HepG2 (cell line): Measurements from ENCODE around the gene FOXG1. TPM values are rescaled to one million over a fixed set of nuclear protein-coding genes. Genes with fewer than 3 reads are reported as not detected.

Experiments used
- ATAC-seq: fragments of 200-7000 bp; cut with Tn5 transposase; 3 replicates; pipeline ENCODE4 v1.9.1; 2020; ENCODE audit warnings: mild to moderate bottlenecking, moderate library complexity
- BruUV-seq: library from RNA; stranded (reverse); fragments of 400-500 nt; replicated peaks from 2 replicates; lab custom pipeline; 2021; lab: Mats Ljungman, UMichigan
- CTCF ChIA-PET: fragments of 300-600 bp; formaldehyde crosslinking; extraction: SDS; loops from one replicate; lab custom pipeline; 2021; ENCODE audit warnings: low total read pairs, inconsistent platforms, low intra/inter-chr PET ratio; lab: Yijun Ruan, JAX
- POLR2A ChIA-PET: fragments of 350-600 bp; sonication (Branson Sonifier 250); formaldehyde crosslinking; loops from one replicate; lab custom pipeline; 2020; ENCODE audit warnings: antibody characterized with exemption, inconsistent platforms; lab: Yijun Ruan, JAX
- DNase-seq: peaks from one replicate; pipeline ENCODE4 v3.0.0-alpha.2; 2015; ENCODE audit warnings: low spot score
- FAIRE-seq: peaks from 3 replicates; lab custom pipeline; 2011; peaks lifted over from hg19 to GRCh38; lab: Jason Lieb, UNC
- H2AFZ ChIP-seq: one replicate; pipeline ENCODE4 v1.6.1; 2011; ENCODE audit warnings: low read length, inconsistent platforms
- H3K27ac ChIP-seq: fragments of 300-600 bp; 3 replicates; pipeline ENCODE4 v1.8.0; 2011; ENCODE audit warnings: mixed run types, mild to moderate bottlenecking, mixed read lengths, low read length, inconsistent platforms; ENCODE audit not compliant: insufficient read depth; ENCODE audit errors: extremely low read length
- H3K27me3 ChIP-seq, 2 experiments: fragments of 200-600 bp in 1 of 2; 2 replicates in 1 of 2; 3 replicates in 1 of 2; pipeline versions ENCODE4 v1.6.0 to v1.8.0; 2011; ENCODE audit warnings: low read length in 2 of 2, mild to moderate bottlenecking in 2 of 2, moderate library complexity in 2 of 2, inconsistent platforms in 1 of 2; ENCODE audit not compliant: insufficient read depth in 2 of 2, control insufficient read depth in 1 of 2
- H3K36me3 ChIP-seq, 2 experiments: fragments of 200-600 bp in 1 of 2; replicated peaks in 1 of 2; 2 replicates in 1 of 2; 3 replicates in 1 of 2; pipeline versions ENCODE4 v1.5.1 to v1.8.0; 2011; ENCODE audit warnings: low read length in 2 of 2, inconsistent platforms in 1 of 2; ENCODE audit not compliant: insufficient read depth in 2 of 2, control insufficient read depth in 1 of 2
- H3K4me1 ChIP-seq: 2 replicates; pipeline ENCODE4 v1.5.1; 2012; ENCODE audit warnings: low read length, inconsistent platforms; ENCODE audit not compliant: insufficient read depth
- H3K4me2 ChIP-seq: 2 replicates; pipeline ENCODE4 v1.6.0; 2011; ENCODE audit warnings: low read depth, low read length, inconsistent platforms
- H3K4me3 ChIP-seq, 3 experiments: fragments of 200-600 bp in 1 of 3; sonication (generic), shearing (Covaris generic) in 1 of 3; replicated peaks in 1 of 3; 2 replicates each; pipeline ENCODE4 v1.5.1; 2011 to 2016; ENCODE audit warnings: low read length in 3 of 3, inconsistent platforms in 2 of 3, low read depth in 2 of 3, mild to moderate bottlenecking in 2 of 3, control low read depth in 1 of 3, mixed read lengths in 1 of 3; ENCODE audit not compliant: insufficient read depth in 1 of 3
- H3K79me2 ChIP-seq: one replicate; pipeline ENCODE4 v1.6.1; 2011; ENCODE audit warnings: low read length, inconsistent platforms; ENCODE audit not compliant: insufficient read depth
- H3K9ac ChIP-seq: 2 replicates; pipeline ENCODE4 v1.6.0; 2011; ENCODE audit warnings: mild to moderate bottlenecking, low read depth, low read length, inconsistent platforms; ENCODE audit not compliant: insufficient read depth
- H3K9me3 ChIP-seq: 2 replicates; pipeline ENCODE4 v1.5.1; 2012; ENCODE audit warnings: mild to moderate bottlenecking, low read length
- H4K20me1 ChIP-seq: 2 replicates; pipeline ENCODE4 v1.6.0; 2011; ENCODE audit warnings: inconsistent platforms, mild to moderate bottlenecking, low read length, moderate library complexity; ENCODE audit not compliant: insufficient read depth
- CEBPG ChIP-seq: IDR thresholded peaks from 2 replicates; pipeline ENCODE4 v1.6.1; 2016
- HIVEP1 ChIP-seq: sonication (generic); formaldehyde crosslinking; IDR thresholded peaks from 2 replicates; pipeline ENCODE4 v1.4.0; 2020; ENCODE audit warnings: mild to moderate bottlenecking, missing genetic modification reagents
- HOXA3 ChIP-seq: sonication (generic); formaldehyde crosslinking; IDR thresholded peaks from 2 replicates; pipeline ENCODE4 v1.5.0; 2020; ENCODE audit warnings: missing genetic modification reagents
- MED1 ChIP-seq: sonication (generic); formaldehyde crosslinking; IDR thresholded peaks from 2 replicates; pipeline ENCODE4 v1.4.0; 2020; ENCODE audit warnings: missing genetic modification reagents
- NKX3-1 ChIP-seq: sonication (generic); formaldehyde crosslinking; IDR thresholded peaks from 2 replicates; pipeline ENCODE4 v1.5.0; 2020; ENCODE audit warnings: missing genetic modification reagents
- PHB2 ChIP-seq: fragments of 450-650 bp; IDR thresholded peaks from 2 replicates; pipeline ENCODE4 v1.6.1; 2018; ENCODE audit not compliant: partially characterized antibody
- RBFOX2 ChIP-seq: fragments of 200-400 bp; formaldehyde crosslinking; IDR thresholded peaks from 2 replicates; pipeline ENCODE4 v1.6.1; 2017; ENCODE audit warnings: low read depth, mild to moderate bottlenecking, low read length
- SP1 ChIP-seq, 2 experiments: fragments of 450-650 bp in 1 of 2; sonication (generic) in 1 of 2; formaldehyde crosslinking in 1 of 2; IDR thresholded peaks; 2 replicates each; pipeline versions ENCODE4 v1.4.0 to v1.6.1; 2016 to 2020; ENCODE audit warnings: missing genetic modification reagents in 1 of 2
- ZEB1 ChIP-seq: IDR thresholded peaks from 2 replicates; pipeline ENCODE4 v1.6.1; 2012; ENCODE audit warnings: mild to moderate bottlenecking, low read depth, inconsistent platforms; ENCODE audit not compliant: insufficient replicate concordance
- ZNF652 ChIP-seq: IDR thresholded peaks from 2 replicates; pipeline ENCODE4 v1.6.1; 2016; ENCODE audit warnings: low read depth, borderline replicate concordance
- ZNF772 ChIP-seq: sonication (generic); formaldehyde crosslinking; IDR thresholded peaks from 2 replicates; pipeline ENCODE4 v1.5.0; 2020; ENCODE audit warnings: mild to moderate bottlenecking, missing genetic modification reagents
- WGBS: methylation state at CpG from one replicate; pipeline ENCODE4 v1.1.6; 2017; ENCODE audit warnings: low lambda C conversion rate; 5-methylcytosine and 5-hydroxymethylcytosine counted together
- in situ Hi-C: cut with HindIII; loops from 2 replicates; pipeline ENCODE4 v1.10.0; 2017; ENCODE audit warnings: low pct_unique_long_range_greater_than_20kb; ENCODE audit not compliant: extremely low pct_ligation_motif_present
- intact Hi-C: fragments of 100-400 bp; cut with micrococcal nuclease; formaldehyde crosslinking; loops from one replicate; pipeline ENCODE4 v1.10.0; 2022; ENCODE audit not compliant: unreplicated experiment
- polyA plus RNA-seq, 8 experiments: library from polyadenylated mRNA; depleted of rRNA in 3 of 8; stranded (reverse) in 7 of 8; unstranded in 1 of 8; fragments of >200 nt; fragmentation: Illumina TruSeq in 4 of 8; extraction: Trizol in 4 of 8; gene quantifications; 2 replicates each; pipeline versions ENCODE4 v1.2.1 to v1.2.3, GENCODE V29; 2011 to 2016; ENCODE audit warnings: low read depth in 4 of 8, missing spikeins in 1 of 8, mixed read lengths in 1 of 8; ENCODE audit not compliant: insufficient read depth in 1 of 8
- total RNA-seq, 5 experiments: library from RNA; depleted of rRNA; stranded (reverse); fragments of >200 nt; fragmentation: Illumina TruSeq; extraction: Trizol; gene quantifications; 2 replicates each; pipeline ENCODE4 v1.2.3, GENCODE V29; 2016; ENCODE audit warnings: low read depth in 1 of 5
- TF ChIP-seq, protein P1 (sequence below): sonication (generic); formaldehyde crosslinking; conservative IDR thresholded peaks from 2 replicates; pipeline ENCODE4 v1.8.1; 2023; ENCODE audit warnings: missing genetic modification reagents
- TF ChIP-seq, protein P2 (sequence below): sonication (generic); formaldehyde crosslinking; IDR thresholded peaks from 2 replicates; pipeline ENCODE4 v1.5.0; 2020; ENCODE audit warnings: mild to moderate bottlenecking, missing genetic modification reagents, moderate library complexity
- TF ChIP-seq, protein P3 (sequence below): sonication (generic); formaldehyde crosslinking; IDR thresholded peaks from 2 replicates; pipeline ENCODE4 v1.4.0; 2020; ENCODE audit warnings: missing genetic modification reagents, low read depth, mild to moderate bottlenecking, borderline replicate concordance
- TF ChIP-seq, protein P4 (sequence below): sonication (generic); formaldehyde crosslinking; IDR thresholded peaks from 2 replicates; pipeline ENCODE4 v1.5.1; 2020; ENCODE audit warnings: mild to moderate bottlenecking, missing genetic modification reagents, moderate library complexity

The FOXG1 gene
- total and polyA plus RNA-seq, 2 of the 13 experiments (the other 11 are each of a cell fraction or from before 2014, with no cell fraction given): not detected

DNA sequence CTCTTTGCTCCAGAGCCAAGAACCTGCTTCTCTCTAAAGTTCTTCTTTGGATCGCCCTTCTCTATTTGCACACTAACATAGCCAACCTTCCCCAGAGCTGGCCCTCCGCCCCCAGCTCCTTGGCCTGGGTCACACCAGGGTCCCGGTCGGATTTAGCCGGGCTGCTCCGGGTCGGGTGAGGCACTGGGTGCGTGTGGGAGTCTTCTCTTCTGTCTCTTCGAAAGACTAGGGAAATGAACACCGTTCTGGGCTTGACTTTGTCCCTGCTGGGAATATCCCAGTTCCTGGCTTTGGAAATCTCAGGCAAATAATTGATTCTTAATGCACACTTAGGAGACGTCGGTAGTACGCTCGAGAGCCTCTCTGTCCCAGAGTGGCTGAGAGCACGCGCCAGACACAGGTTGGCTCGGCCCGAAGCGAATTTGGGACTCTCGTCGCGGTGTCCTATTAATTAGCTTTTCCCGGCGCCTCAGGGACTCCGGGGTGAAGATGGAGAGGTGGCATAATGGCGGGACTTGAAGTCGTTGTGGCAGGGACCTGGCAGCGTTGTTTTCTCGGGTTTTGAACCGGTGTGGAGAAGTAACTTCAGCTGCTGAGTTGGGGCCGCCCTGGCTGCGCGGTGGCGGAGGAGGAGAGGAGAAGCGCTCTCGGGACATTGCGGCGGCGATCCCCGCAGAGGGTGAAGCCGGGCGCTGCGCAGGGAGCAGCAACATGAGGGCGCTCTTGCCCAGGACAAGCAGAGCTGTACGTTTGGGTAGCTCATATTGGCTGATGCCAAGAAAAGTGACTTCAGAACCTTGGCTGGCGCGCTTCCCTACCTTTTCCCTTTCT is 7.5 kb downstream of the FOXG1 start:
- no peak overlapping the region for H3K27ac ChIP-seq
- no peaks in the 10 kb centered on the region for H3K9me3 ChIP-seq
- DNase-seq (no peak), ATAC-seq (peak; percentile 44), FAIRE-seq (no peak)
- 70% methylated on average over 47 of the region's 47 CpGs for WGBS
- no peak overlapping the region for H3K9ac ChIP-seq
- no peak overlapping the region for H3K4me3 ChIP-seq
- H3K4me2 ChIP-seq: no peak overlapping the region
- no TSS peak for BruUV-seq
- intact Hi-C loops (no loop called here), in situ Hi-C loops (no loop called here)
- H4K20me1 ChIP-seq: no peaks in the 10 kb centered on the region
- H3K4me1 ChIP-seq: no peaks in the 10 kb centered on the region
- H2AFZ ChIP-seq: no peak overlapping the region
- no peaks in the 10 kb centered on the region for H3K79me2 ChIP-seq
- H3K27me3 ChIP-seq: peaks cover 0 to 28% of the 10 kb centered on the region in 2 experiments; a peak in 3 of 5 replicates
- POLR2A ChIA-PET: no interaction called here
- CTCF ChIA-PET: no interaction called here
- H3K36me3 ChIP-seq: no peaks in the 10 kb centered on the region
- TF ChIP-seq, protein P1, sequence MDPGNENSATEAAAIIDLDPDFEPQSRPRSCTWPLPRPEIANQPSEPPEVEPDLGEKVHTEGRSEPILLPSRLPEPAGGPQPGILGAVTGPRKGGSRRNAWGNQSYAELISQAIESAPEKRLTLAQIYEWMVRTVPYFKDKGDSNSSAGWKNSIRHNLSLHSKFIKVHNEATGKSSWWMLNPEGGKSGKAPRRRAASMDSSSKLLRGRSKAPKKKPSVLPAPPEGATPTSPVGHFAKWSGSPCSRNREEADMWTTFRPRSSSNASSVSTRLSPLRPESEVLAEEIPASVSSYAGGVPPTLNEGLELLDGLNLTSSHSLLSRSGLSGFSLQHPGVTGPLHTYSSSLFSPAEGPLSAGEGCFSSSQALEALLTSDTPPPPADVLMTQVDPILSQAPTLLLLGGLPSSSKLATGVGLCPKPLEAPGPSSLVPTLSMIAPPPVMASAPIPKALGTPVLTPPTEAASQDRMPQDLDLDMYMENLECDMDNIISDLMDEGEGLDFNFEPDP (CRISPR knock-in tag): 0 out of 2 replicates have a peak, but pooled peaks have one; percentile 72
- TF ChIP-seq MED1 (CRISPR knock-in tag): no peak
- TF ChIP-seq, protein P2, sequence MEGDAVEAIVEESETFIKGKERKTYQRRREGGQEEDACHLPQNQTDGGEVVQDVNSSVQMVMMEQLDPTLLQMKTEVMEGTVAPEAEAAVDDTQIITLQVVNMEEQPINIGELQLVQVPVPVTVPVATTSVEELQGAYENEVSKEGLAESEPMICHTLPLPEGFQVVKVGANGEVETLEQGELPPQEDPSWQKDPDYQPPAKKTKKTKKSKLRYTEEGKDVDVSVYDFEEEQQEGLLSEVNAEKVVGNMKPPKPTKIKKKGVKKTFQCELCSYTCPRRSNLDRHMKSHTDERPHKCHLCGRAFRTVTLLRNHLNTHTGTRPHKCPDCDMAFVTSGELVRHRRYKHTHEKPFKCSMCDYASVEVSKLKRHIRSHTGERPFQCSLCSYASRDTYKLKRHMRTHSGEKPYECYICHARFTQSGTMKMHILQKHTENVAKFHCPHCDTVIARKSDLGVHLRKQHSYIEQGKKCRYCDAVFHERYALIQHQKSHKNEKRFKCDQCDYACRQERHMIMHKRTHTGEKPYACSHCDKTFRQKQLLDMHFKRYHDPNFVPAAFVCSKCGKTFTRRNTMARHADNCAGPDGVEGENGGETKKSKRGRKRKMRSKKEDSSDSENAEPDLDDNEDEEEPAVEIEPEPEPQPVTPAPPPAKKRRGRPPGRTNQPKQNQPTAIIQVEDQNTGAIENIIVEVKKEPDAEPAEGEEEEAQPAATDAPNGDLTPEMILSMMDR (CRISPR knock-in tag): peak; percentile 16; the same call in 1 of the 2 replicates
- no peak for TF ChIP-seq SP1 (IDR thresholded peaks at IDR 0.05)
- no peak for TF ChIP-seq SP1 (CRISPR knock-in tag; IDR thresholded peaks at IDR 0.05)
- no peak for TF ChIP-seq CEBPG (CRISPR knock-in tag)
- no peak for TF ChIP-seq NKX3-1 (CRISPR knock-in tag)
- TF ChIP-seq PHB2: no peak
- TF ChIP-seq, protein P3, sequence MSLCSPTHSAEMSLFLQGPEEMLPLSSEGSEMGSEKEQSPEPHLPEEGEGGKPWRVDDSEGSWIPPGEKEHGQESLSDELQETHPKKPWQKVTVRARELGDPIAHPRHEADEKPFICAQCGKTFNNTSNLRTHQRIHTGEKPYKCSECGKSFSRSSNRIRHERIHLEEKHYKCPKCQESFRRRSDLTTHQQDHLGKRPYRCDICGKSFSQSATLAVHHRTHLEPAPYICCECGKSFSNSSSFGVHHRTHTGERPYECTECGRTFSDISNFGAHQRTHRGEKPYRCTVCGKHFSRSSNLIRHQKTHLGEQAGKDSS (CRISPR knock-in tag): no peak
- no peak for TF ChIP-seq HOXA3 (CRISPR knock-in tag)
- TF ChIP-seq, protein P4, sequence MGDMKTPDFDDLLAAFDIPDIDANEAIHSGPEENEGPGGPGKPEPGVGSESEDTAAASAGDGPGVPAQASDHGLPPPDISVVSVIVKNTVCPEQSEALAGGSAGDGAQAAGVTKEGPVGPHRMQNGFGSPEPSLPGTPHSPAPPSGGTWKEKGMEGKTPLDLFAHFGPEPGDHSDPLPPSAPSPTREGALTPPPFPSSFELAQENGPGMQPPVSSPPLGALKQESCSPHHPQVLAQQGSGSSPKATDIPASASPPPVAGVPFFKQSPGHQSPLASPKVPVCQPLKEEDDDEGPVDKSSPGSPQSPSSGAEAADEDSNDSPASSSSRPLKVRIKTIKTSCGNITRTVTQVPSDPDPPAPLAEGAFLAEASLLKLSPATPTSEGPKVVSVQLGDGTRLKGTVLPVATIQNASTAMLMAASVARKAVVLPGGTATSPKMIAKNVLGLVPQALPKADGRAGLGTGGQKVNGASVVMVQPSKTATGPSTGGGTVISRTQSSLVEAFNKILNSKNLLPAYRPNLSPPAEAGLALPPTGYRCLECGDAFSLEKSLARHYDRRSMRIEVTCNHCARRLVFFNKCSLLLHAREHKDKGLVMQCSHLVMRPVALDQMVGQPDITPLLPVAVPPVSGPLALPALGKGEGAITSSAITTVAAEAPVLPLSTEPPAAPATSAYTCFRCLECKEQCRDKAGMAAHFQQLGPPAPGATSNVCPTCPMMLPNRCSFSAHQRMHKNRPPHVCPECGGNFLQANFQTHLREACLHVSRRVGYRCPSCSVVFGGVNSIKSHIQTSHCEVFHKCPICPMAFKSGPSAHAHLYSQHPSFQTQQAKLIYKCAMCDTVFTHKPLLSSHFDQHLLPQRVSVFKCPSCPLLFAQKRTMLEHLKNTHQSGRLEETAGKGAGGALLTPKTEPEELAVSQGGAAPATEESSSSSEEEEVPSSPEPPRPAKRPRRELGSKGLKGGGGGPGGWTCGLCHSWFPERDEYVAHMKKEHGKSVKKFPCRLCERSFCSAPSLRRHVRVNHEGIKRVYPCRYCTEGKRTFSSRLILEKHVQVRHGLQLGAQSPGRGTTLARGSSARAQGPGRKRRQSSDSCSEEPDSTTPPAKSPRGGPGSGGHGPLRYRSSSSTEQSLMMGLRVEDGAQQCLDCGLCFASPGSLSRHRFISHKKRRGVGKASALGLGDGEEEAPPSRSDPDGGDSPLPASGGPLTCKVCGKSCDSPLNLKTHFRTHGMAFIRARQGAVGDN (CRISPR knock-in tag): peak; percentile 26; the same call in 1 of the 2 replicates
- TF ChIP-seq ZNF652 (CRISPR knock-in tag): no peak
- no peak for TF ChIP-seq ZEB1
- TF ChIP-seq ZNF772 (CRISPR knock-in tag): no peak
- TF ChIP-seq HIVEP1 (CRISPR knock-in tag): 0 out of 2 replicates have a peak, but pooled peaks have one; percentile 59
- no peak for TF ChIP-seq RBFOX2
